GM18508 (cell line): Measurements from ENCODE around the gene KIRREL3.

Experiments
- ATAC-seq: cut with Tn5 transposase; IDR thresholded peaks from one replicate; pipeline ENCODE4 v1.9.1; 2021; ENCODE audit warnings: moderate number of reproducible peaks; ENCODE audit not compliant: insufficient read depth, unreplicated experiment

The KIRREL3 gene

GRCh38 chr11:126999366-126999765 is 1.2 kb downstream of the KIRREL3 start:
- no peak for ATAC-seq

- ATAC-seq: no peak
Measured at GRCh38 chr11:126997641-126998040, 2.9 kb downstream of the KIRREL3 start.

- no peak for ATAC-seq
Measured at GRCh38 chr11:126997196-126997595, 3.4 kb downstream of the KIRREL3 start.

GRCh38 chr11:126996036-126996804 is 4.3 kb downstream of the KIRREL3 start:
- ATAC-seq: no peak

- ATAC-seq: no peak
Measured at GRCh38 chr11:126993599-126993998, 7.0 kb downstream of the KIRREL3 start.

GRCh38 chr11:126992804-126993111 is 7.8 kb downstream of the KIRREL3 start:
- ATAC-seq: no peak

- no peak for ATAC-seq
Measured at GRCh38 chr11:126992065-126992803, 8.3 kb downstream of the KIRREL3 start.

GRCh38 chr11:126991596-126991995 is 9.0 kb downstream of the KIRREL3 start:
- ATAC-seq: no peak

GRCh38 chr11:126990716-126991480 is 9.7 kb downstream of the KIRREL3 start:
- ATAC-seq: no peak

GRCh38 chr11:126989942-126990715 is 10.4 kb downstream of the KIRREL3 start:
- peak; percentile 70 for ATAC-seq

- no peak for ATAC-seq
Measured at GRCh38 chr11:126988655-126989054, 11.9 kb downstream of the KIRREL3 start.

- no peak for ATAC-seq
Measured at GRCh38 chr11:126981635-126982034, 18.9 kb downstream of the KIRREL3 start.

- ATAC-seq: no peak
Measured at GRCh38 chr11:126978911-126979310, 21.7 kb downstream of the KIRREL3 start.

- ATAC-seq: no peak
Measured at GRCh38 chr11:126978165-126978564, 22.4 kb downstream of the KIRREL3 start.

- ATAC-seq: no peak
Measured at GRCh38 chr11:126973051-126973450, 27.5 kb downstream of the KIRREL3 start.

- ATAC-seq: no peak
Measured at GRCh38 chr11:126971305-126971704, 29.3 kb downstream of the KIRREL3 start.

- ATAC-seq: no peak
Measured at GRCh38 chr11:126969865-126970479, 30.6 kb downstream of the KIRREL3 start.

- no peak for ATAC-seq
Measured at GRCh38 chr11:126968915-126969314, 31.7 kb downstream of the KIRREL3 start.

- ATAC-seq: no peak
Measured at GRCh38 chr11:126965331-126965730, 35.2 kb downstream of the KIRREL3 start.
